ENCODE data around the gene WDR7.
A peak's percentile ranks its signal among the peaks of the same experiment; 100 is the strongest.

WDR7 gene

DNA sequence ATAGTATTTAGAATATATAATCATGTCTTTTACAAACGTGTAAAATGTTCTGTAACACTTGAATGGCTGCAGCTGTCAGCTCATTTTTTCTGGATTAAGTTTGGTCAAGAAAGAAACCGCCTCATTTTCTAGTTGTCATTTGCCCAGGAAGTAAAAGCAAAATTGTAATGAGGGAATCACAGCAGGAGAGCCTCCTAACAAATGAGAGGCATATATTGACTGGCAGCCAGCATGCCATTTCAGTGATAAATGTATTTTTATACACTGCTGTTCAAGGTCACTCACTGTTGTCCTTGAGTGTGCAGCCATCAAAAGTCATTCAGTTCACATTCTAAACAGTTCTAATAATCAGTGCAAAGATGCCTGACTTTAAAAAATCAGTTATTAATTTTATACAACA, 351.5 kb downstream of the WDR7 start:
- DNase-seq = no peak

- no peak for DNase-seq
Observed at GRCh38 chr18:57003342-57003741, 352.2 kb downstream of the WDR7 start.

GRCh38 chr18:57004366-57005121, 353.4 kb downstream of the WDR7 start:
- no peak for DNase-seq

DNA sequence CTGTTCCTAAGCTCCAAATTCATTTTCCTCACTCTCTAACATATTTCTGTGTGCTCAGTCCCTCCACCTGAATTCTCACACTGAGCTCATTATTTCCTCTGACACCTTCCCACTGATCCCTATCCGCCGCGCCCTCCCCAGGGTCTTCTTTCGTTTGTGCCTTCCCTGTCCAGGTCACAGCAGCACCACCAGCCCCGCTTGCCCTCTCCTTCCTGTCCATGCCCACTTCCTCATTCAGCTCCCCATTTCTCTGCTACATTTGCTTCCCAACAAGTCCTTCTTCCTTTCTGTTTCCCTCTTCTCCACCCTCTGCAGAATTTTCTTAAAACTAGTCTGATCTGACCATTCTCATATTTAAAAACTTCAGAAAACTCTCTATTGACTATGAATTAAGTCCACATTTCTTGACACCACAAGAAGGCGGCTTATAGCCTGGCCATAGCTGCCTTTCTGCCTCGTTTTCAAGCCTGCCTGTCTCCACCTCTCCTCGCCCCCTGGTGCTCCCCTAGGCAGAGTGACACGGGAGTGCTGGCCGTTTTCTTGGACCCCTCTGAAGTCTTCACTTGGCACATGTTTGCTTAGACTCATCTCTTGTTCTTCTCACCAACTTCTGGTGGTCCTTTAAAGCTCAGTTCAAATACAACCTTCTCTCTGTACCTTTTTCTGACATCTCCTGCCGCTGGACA, 357.0 kb downstream of the WDR7 start:
- no peak for DNase-seq

- DNase-seq = no peak
Observed at GRCh38 chr18:57009844-57010243, 358.7 kb downstream of the WDR7 start.

- DNase-seq = no peak
Observed at GRCh38 chr18:57014772-57015413, 363.7 kb downstream of the WDR7 start.

- no peak for DNase-seq
Observed at GRCh38 chr18:57015451-57015850, 364.3 kb downstream of the WDR7 start.

- no peak for DNase-seq
Observed at GRCh38 chr18:57018845-57019244, 367.7 kb downstream of the WDR7 start.

GRCh38 chr18:57022716-57023115, 371.6 kb downstream of the WDR7 start:
- DNase-seq = no peak

GRCh38 chr18:57023275-57023882, 372.2 kb downstream of the WDR7 start:
- DNase-seq = no peak

DNA sequence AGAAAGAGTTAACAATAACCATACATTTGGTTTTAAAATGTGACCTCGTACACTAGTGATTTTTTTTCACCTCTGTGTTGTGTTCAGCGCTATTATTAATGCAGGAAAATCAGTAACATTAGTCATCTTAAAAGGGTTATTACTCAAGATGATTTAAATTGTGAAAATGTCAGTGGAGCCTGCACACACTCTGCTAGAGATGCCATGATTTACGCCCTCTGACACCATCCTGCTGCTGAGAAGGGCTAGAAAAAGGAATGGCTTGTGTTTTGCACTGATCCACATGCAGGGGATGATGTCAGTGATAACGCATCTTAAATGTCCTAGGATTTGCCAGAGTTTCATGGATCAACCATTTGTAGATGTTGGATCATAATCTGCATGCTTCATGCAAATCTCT, 374.4 kb downstream of the WDR7 start:
- no peak for DNase-seq

DNA sequence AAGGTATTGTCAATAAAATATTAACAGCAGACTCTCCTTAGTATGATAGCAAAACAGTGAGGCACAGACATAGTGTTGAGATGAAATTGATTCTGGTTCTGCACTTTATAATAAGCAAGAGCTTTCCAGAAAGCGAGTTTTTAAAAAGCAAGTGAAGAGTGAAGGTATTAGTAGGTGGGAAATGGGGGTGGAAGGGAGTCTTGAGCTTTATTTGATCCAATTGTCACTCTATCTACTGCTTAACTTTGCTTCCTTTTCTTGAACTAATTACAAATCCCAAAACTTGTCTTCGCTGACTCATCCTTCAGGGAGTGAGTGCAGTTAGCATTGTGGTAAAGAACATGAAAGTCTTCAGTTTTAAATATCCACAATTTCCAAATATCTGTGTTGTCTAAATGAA, 375.2 kb downstream of the WDR7 start:
- DNase-seq = no peak

DNA sequence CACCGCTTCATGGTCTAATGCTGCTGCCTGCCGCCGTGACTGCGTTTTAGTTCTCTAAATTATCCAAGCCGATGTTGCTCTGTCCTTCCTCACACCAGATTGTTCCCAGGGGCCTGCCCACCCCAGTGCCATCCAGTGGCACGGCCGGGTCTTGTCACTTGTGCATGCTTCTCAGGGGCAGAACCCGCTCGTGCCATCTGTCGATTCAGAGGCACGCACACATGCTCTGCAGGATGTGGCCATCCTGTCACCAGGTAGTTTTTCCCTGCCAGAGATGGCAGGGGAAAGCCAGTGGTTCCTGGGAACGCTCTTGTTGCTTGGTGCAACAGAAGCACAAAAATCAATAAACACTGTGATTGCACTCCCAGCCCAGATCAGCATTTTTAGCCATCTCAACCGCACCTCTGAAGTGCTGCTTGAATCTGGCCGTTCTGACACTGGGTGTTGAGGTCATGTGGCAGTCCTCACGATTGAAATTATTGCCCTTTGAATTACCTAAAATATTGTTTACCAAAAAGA, 376.1 kb downstream of the WDR7 start:
- DNase-seq = peak in 1 of 14 donors; percentile 2

DNA sequence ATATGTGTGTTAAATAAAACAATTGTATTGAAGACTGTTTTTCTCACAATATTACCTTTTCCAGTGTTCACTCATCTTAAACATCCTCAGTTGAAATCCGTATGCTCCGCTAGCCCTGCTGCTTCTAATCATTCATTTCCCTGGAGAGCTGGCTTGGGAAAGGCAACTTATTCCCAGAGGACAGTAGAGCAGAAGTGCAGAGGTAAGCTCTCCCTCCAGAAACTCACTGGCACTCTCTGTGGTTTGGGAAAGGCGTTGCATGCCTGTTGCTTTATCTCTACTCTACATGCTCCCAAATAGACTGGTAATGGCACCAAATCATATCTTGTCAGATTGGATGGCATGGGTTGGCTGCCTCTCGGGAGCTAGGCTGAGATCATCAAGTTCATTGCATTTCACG, 378.6 kb downstream of the WDR7 start:
- DNase-seq = no peak

DNA sequence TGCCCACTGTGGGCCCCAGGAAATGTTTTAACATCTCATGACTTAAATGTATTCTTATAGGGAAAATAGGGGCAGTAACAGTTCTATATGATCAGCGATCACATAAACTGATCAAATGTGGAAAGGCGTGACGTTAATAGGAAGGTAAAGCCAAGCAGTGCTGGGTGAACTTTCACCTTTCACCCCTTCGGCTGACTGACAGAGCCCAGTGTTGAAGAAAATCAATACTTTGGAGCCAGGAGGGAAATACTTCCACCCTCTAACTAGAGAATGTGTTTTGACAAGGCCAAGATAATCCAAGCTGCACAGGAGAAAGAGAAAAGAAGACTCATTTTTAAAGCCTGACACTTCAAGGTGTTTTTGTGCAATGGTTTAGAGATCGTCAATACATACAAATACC, 379.3 kb downstream of the WDR7 start:
- DNase-seq = no peak

DNA sequence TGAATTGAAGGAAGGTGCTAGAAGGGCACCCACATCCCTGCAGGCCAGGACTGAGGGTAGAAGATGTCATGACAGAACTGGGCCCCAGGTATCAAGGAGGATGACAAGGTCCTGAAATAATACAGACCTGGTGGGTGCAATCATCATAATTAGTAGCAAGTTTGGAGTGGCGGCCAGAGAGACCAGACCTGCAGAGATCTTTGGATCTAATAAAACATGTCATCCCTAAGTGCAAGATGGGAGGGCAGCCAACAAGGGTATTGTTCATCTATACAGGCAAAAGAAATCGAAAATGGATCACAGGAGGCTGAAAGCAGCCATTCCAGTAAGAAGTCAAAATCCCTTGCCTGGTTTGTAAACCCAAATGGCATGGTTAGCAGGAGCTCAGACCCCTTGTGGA, 384.4 kb downstream of the WDR7 start:
- no peak for DNase-seq

DNA sequence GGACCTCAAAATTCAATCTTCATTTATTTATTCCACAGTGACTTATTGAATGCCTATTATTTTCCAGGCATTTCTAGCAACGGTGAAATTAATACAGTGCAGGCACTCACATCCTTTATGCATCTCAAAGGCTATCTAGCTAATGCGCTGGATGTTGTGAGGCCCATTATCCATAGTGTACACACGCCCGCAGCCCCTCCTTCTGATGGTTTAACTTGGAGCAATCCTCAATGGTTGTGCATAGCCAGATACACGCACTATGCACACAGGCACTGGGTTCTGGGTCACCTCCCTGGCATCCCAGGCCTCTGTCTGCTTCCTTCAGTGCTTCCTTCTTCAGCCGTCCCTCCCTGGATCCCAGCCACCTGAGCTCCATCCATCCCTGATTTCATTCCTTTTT, 387.2 kb downstream of the WDR7 start:
- no peak for DNase-seq

DNA sequence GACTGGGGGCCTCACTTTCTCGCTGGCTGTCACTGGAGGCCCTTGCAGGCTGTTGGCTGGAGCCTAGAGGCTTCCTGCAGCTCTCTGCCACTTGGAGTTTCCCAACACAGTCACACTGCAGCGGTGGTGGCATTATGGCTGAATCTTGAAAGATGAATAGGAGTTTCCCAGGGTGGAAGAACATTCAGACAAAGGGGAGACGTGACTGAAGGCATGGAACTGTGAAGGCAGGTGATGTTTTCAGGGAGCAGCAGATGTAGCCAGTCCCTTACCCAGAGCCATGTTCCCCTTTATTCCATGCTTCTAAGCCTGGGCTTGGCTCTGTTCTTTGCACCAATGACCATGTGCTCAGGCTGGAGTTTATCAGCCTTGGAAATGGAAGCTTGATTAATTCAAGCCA, 389.0 kb downstream of the WDR7 start:
- no peak for DNase-seq

DNA sequence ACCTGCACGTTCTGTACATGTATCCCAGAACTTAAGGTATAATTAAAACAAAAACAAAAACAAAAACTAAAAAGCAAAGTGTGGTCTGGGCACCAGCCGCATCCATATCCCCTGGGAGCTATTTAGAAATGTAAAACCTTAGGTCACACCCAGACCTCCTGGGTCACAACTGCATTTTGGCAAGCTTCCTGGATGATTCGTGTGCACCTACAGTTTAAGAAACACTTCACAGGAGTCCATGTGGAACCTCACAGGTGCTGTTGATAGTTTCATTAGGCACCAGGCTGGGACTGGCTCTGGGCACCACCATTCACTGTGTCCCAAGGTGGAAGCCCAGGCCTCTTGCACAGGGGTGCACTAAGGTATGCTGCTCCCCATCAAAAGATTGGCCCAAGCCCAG, 392.1 kb downstream of the WDR7 start:
- no peak for DNase-seq

DNA sequence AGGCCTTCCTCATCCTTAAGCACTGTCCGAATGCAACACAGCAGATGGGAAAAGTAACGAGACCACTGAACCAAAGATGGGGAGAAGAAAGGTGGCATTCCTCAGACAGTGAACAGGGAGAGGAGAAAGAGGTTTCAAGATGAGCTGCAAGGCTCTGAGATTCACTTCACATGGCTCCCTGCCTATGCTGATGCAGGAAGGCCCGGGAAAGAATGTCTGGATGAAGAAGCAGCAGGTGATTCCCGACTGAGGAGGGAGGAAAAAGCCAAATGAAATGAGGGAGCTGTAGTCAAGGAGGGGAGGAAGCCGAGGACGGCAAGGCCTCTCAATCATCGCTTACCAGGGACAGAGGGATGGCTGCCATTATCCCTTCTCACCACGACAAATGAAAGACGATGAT, 397.2 kb downstream of the WDR7 start:
- DNase-seq = no peak

DNA sequence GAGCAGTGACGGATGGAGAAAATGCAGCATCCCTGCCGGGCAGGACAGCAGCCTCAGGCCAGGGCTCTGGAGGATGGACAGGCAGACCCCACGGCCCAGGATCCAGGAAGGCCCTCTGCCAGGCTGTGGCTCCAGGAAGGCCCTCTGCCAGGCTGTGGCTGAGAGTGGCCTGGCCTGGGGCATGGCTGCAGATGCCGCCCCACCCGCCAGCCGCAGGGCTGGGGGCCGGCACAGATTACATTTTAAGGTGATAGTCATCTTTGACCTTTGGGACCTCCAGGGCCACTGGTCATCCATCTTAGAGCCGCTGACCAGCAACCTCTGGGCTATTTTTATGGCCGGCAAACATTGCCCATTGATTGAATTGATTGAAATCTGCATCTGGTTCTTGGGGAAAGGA, 397.7 kb downstream of the WDR7 start:
- DNase-seq = no peak

GRCh38 chr18:57050310-57050949, 399.3 kb downstream of the WDR7 start:
- DNase-seq = no peak
